HepG2 (cell line): ENCODE measurements around the gene CDH23. TPM values are rescaled to one million over a fixed set of nuclear protein-coding genes. Genes with fewer than 3 reads are reported as not detected.

Experiments
- CC2D1A ChIP-seq: sonication (generic); formaldehyde crosslinking; IDR thresholded peaks from 2 replicates; pipeline ENCODE4 v1.8.1; 2023; ENCODE audit warnings: mild to moderate bottlenecking, missing genetic modification reagents
- EEA1 ChIP-seq: sonication (generic); formaldehyde crosslinking; IDR thresholded peaks from 2 replicates; pipeline ENCODE4 v1.5.1; 2020; ENCODE audit warnings: mild to moderate bottlenecking, missing genetic modification reagents, borderline replicate concordance
- HDAC2 ChIP-seq: sonication (generic); formaldehyde crosslinking; IDR thresholded peaks from 2 replicates; pipeline ENCODE4 v1.4.0; 2020; ENCODE audit warnings: missing genetic modification reagents
- MXD4 ChIP-seq: IDR thresholded peaks from 2 replicates; pipeline ENCODE4 v1.6.1; 2016; ENCODE audit warnings: mild to moderate bottlenecking, missing biosample characterization, missing genetic modification reagents
- SMAD1 ChIP-seq: sonication (generic); formaldehyde crosslinking; IDR thresholded peaks from 2 replicates; pipeline ENCODE4 v1.4.0; 2020; ENCODE audit warnings: missing genetic modification reagents, low read depth, mild to moderate bottlenecking, borderline replicate concordance
- TEAD3 ChIP-seq: optimal IDR thresholded peaks from 2 replicates; pipeline ENCODE3; 2016; ENCODE audit warnings: borderline replicate concordance
- ZNF354B ChIP-seq: sonication (generic); formaldehyde crosslinking; IDR thresholded peaks from 2 replicates; pipeline ENCODE4 v1.8.0; 2022; ENCODE audit warnings: mild to moderate bottlenecking, missing genetic modification reagents
- ZNF569 ChIP-seq: sonication (generic); formaldehyde crosslinking; IDR thresholded peaks from 2 replicates; pipeline ENCODE4 v1.5.0; 2020; ENCODE audit warnings: mild to moderate bottlenecking, missing genetic modification reagents, moderate library complexity, borderline replicate concordance
- polyA plus RNA-seq, 8 experiments: library from polyadenylated mRNA; depleted of rRNA in 3 of 8; stranded (reverse) in 7 of 8; unstranded in 1 of 8; fragments of >200 nt; fragmentation: Illumina TruSeq in 4 of 8; extraction: Trizol in 4 of 8; gene quantifications; 2 replicates each; pipeline versions ENCODE4 v1.2.1 to v1.2.3, GENCODE V29; 2011 to 2016; ENCODE audit warnings: low read depth in 4 of 8, missing spikeins in 1 of 8, mixed read lengths in 1 of 8; ENCODE audit not compliant: insufficient read depth in 1 of 8
- total RNA-seq, 5 experiments: library from RNA; depleted of rRNA; stranded (reverse); fragments of >200 nt; fragmentation: Illumina TruSeq; extraction: Trizol; gene quantifications; 2 replicates each; pipeline ENCODE4 v1.2.3, GENCODE V29; 2016; ENCODE audit warnings: low read depth in 1 of 5
- TF ChIP-seq, protein P1 (sequence below): sonication (generic); formaldehyde crosslinking; IDR thresholded peaks from 2 replicates; pipeline ENCODE4 v1.5.1; 2020; ENCODE audit warnings: mild to moderate bottlenecking, missing genetic modification reagents, borderline replicate concordance
- TF ChIP-seq, protein P2 (sequence below): sonication (generic); formaldehyde crosslinking; IDR thresholded peaks from 2 replicates; pipeline ENCODE4 v1.5.0; 2020; ENCODE audit warnings: mild to moderate bottlenecking, missing genetic modification reagents, moderate library complexity
- TF ChIP-seq, protein P3 (sequence below): IDR thresholded peaks from 2 replicates; pipeline ENCODE4 v1.6.1; 2016; ENCODE audit warnings: mild to moderate bottlenecking

CDH23 gene
- total and polyA plus RNA-seq, 2 of the 13 experiments (the other 11 are each of a cell fraction or from before 2014, with no cell fraction given), result 0.13 TPM; not detected in 1

DNA sequence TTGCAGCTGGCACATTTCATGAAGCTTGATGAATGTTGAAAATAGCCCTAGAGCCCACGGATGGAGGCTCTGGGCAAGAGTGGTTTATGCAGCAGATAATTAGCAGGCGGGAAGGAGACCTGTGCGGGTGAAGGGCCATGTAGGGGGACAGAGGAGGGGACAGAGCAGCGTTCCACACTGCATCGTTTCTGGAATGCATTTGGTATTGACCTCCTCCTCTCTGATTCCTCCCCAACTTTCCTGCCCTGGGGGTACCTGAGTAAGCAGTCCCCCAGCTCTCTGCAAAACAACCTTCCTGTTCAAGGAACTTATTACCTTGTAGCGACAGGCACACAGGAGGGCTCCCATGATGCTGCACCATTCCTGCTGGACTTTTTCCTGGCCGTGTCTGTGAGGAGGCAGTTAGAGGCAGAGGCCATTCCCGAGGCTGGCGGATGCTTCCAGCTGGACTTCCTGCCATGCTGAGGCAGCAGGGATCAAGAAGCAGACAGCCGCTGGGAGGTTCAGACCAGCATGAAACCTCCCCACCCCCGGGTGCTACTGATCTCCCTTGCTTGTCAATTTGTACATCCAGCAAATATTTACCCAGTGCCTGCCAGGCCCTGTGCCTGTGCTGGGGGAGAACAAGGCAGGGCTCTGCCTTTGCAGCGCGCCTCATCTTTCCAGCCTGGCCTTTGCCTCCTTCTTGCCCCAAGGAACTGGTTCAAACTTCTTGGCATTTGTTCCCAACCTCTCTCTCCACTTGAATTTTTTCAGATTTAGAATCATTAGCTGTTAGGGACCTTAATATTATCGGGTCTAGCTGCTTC lies 48.9 kb upstream of the CDH23 start (continued):
- TF ChIP-seq HDAC2 (CRISPR knock-in tag) (peak; percentile 77), CC2D1A (no peak), ZNF569 (no peak), MXD4 (CRISPR knock-in tag) (peak; percentile 85), TEAD3 (peak; percentile 84), ZNF354B (CRISPR knock-in tag) (no peak), SMAD1 (no peak), EEA1 (CRISPR knock-in tag) (no peak)
- TF ChIP-seq, protein P1, sequence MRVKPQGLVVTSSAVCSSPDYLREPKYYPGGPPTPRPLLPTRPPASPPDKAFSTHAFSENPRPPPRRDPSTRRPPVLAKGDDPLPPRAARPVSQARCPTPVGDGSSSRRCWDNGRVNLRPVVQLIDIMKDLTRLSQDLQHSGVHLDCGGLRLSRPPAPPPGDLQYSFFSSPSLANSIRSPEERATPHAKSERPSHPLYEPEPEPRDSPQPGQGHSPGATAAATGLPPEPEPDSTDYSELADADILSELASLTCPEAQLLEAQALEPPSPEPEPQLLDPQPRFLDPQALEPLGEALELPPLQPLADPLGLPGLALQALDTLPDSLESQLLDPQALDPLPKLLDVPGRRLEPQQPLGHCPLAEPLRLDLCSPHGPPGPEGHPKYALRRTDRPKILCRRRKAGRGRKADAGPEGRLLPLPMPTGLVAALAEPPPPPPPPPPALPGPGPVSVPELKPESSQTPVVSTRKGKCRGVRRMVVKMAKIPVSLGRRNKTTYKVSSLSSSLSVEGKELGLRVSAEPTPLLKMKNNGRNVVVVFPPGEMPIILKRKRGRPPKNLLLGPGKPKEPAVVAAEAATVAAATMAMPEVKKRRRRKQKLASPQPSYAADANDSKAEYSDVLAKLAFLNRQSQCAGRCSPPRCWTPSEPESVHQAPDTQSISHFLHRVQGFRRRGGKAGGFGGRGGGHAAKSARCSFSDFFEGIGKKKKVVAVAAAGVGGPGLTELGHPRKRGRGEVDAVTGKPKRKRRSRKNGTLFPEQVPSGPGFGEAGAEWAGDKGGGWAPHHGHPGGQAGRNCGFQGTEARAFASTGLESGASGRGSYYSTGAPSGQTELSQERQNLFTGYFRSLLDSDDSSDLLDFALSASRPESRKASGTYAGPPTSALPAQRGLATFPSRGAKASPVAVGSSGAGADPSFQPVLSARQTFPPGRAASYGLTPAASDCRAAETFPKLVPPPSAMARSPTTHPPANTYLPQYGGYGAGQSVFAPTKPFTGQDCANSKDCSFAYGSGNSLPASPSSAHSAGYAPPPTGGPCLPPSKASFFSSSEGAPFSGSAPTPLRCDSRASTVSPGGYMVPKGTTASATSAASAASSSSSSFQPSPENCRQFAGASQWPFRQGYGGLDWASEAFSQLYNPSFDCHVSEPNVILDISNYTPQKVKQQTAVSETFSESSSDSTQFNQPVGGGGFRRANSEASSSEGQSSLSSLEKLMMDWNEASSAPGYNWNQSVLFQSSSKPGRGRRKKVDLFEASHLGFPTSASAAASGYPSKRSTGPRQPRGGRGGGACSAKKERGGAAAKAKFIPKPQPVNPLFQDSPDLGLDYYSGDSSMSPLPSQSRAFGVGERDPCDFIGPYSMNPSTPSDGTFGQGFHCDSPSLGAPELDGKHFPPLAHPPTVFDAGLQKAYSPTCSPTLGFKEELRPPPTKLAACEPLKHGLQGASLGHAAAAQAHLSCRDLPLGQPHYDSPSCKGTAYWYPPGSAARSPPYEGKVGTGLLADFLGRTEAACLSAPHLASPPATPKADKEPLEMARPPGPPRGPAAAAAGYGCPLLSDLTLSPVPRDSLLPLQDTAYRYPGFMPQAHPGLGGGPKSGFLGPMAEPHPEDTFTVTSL (CRISPR knock-in tag), result no peak
- TF ChIP-seq, protein P2, sequence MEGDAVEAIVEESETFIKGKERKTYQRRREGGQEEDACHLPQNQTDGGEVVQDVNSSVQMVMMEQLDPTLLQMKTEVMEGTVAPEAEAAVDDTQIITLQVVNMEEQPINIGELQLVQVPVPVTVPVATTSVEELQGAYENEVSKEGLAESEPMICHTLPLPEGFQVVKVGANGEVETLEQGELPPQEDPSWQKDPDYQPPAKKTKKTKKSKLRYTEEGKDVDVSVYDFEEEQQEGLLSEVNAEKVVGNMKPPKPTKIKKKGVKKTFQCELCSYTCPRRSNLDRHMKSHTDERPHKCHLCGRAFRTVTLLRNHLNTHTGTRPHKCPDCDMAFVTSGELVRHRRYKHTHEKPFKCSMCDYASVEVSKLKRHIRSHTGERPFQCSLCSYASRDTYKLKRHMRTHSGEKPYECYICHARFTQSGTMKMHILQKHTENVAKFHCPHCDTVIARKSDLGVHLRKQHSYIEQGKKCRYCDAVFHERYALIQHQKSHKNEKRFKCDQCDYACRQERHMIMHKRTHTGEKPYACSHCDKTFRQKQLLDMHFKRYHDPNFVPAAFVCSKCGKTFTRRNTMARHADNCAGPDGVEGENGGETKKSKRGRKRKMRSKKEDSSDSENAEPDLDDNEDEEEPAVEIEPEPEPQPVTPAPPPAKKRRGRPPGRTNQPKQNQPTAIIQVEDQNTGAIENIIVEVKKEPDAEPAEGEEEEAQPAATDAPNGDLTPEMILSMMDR (CRISPR knock-in tag), result peak; percentile 29; the same call in 1 of the 2 replicates
- TF ChIP-seq, protein P3, sequence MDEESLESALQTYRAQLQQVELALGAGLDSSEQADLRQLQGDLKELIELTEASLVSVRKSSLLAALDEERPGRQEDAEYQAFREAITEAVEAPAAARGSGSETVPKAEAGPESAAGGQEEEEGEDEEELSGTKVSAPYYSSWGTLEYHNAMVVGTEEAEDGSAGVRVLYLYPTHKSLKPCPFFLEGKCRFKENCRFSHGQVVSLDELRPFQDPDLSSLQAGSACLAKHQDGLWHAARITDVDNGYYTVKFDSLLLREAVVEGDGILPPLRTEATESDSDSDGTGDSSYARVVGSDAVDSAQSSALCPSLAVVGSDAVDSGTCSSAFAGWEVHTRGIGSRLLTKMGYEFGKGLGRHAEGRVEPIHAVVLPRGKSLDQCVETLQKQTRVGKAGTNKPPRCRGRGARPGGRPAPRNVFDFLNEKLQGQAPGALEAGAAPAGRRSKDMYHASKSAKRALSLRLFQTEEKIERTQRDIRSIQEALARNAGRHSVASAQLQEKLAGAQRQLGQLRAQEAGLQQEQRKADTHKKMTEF (CRISPR knock-in tag), result peak; percentile 89
